ENCODE data around the gene SRSF6.

SRSF6 gene

DNA sequence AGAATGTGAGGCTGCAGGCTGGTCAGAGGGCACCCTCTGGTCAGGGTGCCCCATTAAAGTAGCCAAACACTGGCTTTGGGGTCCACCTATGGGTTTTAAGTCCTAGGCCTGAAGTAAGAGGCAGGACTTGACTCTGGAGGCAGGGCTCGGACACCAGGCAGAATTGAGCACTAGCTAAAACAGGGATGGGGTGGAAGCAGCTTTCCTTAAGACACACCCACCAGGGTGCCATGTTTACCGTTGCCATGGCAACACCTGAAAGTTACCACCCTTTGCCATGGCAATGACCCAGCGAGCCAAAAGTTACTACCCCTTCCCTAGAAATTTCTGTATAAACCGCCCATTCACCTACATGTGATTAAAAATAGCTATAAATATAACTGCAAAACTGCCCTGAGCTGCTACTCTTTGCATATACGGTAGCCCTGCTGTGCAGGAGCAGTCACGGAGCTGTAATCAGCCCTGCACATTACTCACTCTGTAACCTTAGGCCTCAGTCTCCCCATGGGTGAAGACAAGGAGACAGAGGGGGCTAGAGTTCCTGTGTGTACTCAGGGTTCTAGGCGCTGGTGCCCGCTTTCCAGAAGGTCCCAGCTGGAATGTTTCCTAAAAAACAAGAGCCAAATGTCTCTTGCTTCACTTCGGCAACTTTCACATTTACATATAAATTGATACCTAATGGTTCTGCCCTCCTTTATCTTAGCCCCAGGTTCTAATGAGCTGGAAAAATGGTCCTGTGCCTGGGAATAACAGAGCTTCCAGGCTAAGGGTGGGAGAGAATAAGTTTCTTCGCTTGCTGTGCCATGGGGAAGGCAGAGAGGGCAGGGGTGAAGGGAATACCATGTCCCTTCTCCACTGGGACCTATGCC is 27.2 kb upstream of the SRSF6 start:
- Histone ChIP-seq H3K4me3 (no peak overlapping the region), H3K36me3 (ENCODE audit: insufficient read depth, low read length) (no peaks in the 10 kb centered on the region), H3K27ac (no peak overlapping the region), H3K9ac (ENCODE audit: insufficient read length) (no peak overlapping the region), H3K9me3 (ENCODE audit: low read depth, low read length) (no peaks in the 10 kb centered on the region)
- no peak for DNase-seq (ENCODE audit: low read depth, low spot score)
- TF ChIP-seq EZH2 (IDR thresholded peaks at IDR 0.05): no peak
- TF ChIP-seq POLR2AphosphoS5 (IDR thresholded peaks at IDR 0.05; ENCODE audit: borderline replicate concordance, low read depth, low read length): no peak
- no peak for TF ChIP-seq FOXP2 (optimal IDR thresholded peaks at IDR 0.05; ENCODE audit: control extremely low read depth, extremely low read length, insufficient read depth)

DNA sequence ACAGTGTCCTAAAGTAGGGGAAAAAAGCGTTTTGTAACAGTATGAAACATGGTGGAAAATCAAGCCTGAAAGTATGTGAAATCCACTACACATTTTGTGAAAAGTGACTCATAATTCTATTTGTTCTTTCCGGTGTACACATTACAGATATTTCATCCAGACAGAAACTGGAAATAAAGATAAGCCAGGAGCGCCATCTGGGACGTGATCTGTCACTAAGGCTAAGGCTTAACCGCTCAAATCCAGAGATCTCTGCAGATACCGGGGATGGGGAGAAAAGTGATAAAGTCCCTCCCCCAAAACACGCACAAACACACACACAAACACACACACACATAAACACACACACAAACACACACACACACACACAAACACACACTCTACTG is 26.6 kb upstream of the SRSF6 start:
- H3K27ac ChIP-seq: no peak overlapping the region
- no peaks in the 10 kb centered on the region for H3K36me3 ChIP-seq (ENCODE audit: insufficient read depth, low read length)
- H3K9me3 ChIP-seq (ENCODE audit: low read depth, low read length): no peaks in the 10 kb centered on the region
- H3K9ac ChIP-seq (ENCODE audit: insufficient read length): no peak overlapping the region
- no peak overlapping the region for H3K4me3 ChIP-seq
- no peak for DNase-seq (ENCODE audit: low read depth, low spot score)
- TF ChIP-seq POLR2AphosphoS5 (IDR thresholded peaks at IDR 0.05; ENCODE audit: borderline replicate concordance, low read depth, low read length) (no peak), EZH2 (IDR thresholded peaks at IDR 0.05) (no peak), FOXP2 (optimal IDR thresholded peaks at IDR 0.05; ENCODE audit: control extremely low read depth, extremely low read length, insufficient read depth) (no peak)

DNA sequence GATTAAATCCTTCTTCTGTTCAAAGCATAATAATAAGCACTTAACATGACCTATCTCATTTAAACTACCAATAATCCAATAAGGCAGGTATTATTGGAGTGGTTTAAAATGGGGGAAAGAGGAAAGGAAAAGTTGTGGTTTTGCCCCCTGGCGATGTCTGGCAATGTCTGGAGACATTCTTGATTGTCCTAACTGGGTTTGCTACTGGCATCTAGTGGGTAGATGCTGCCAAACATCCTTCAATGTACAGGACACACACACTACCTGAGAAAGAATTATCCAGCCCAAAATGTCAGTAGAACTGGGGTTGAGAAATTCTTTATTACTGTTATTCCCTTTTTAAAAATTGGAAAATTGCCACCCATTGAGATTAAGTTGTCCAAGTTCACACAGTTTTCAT is 25.2 kb upstream of the SRSF6 start:
- Histone ChIP-seq H3K4me3 (no peak overlapping the region), H3K27ac (no peak overlapping the region), H3K9ac (ENCODE audit: insufficient read length) (no peak overlapping the region), H3K9me3 (ENCODE audit: low read depth, low read length) (no peaks in the 10 kb centered on the region), H3K36me3 (ENCODE audit: insufficient read depth, low read length) (no peaks in the 10 kb centered on the region)
- no peak for DNase-seq (ENCODE audit: low read depth, low spot score)
- TF ChIP-seq EZH2 (IDR thresholded peaks at IDR 0.05) (no peak), POLR2AphosphoS5 (IDR thresholded peaks at IDR 0.05; ENCODE audit: borderline replicate concordance, low read depth, low read length) (no peak), FOXP2 (optimal IDR thresholded peaks at IDR 0.05; ENCODE audit: control extremely low read depth, extremely low read length, insufficient read depth) (no peak)

DNA sequence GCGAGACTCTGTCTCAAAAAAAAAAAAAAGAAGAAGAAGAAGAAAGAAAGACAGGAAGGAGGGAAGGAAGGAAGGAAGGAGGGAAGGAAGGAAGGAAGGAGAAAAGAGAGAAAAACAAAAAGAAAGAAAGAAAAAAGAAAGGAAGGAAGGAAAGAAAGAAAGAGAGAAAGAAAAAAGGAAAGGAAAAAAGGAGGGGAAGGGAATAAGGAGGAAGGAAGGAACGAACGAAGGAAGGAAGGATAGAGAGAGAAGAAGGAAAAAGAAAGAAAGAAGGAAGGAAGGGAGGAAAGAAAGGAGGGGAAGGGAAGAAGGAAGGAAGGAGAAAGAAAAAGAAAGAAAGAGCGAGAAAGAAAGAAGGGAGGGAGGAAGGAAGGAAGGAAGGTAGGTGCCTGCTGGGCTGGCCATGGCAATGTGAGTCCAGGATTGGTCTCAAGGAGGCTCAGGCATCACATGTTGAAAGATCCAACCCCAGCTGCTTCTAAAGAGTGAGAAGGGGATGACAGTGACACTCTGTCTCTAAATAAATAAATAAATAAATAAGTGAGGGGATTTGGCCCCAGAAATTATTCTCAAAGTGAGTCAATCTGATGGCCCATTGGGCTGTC is 24.3 kb upstream of the SRSF6 start:
- no peaks in the 10 kb centered on the region for H3K36me3 ChIP-seq (ENCODE audit: insufficient read depth, low read length)
- H3K27ac ChIP-seq: no peak overlapping the region
- H3K9ac ChIP-seq (ENCODE audit: insufficient read length): no peak overlapping the region
- no peak for TF ChIP-seq FOXP2 (optimal IDR thresholded peaks at IDR 0.05; ENCODE audit: control extremely low read depth, extremely low read length, insufficient read depth)
- no peak for TF ChIP-seq POLR2AphosphoS5 (IDR thresholded peaks at IDR 0.05; ENCODE audit: borderline replicate concordance, low read depth, low read length)
- TF ChIP-seq EZH2 (IDR thresholded peaks at IDR 0.05): no peak
- no peak for DNase-seq (ENCODE audit: low read depth, low spot score)
- no peak overlapping the region for H3K4me3 ChIP-seq
- no peaks in the 10 kb centered on the region for H3K9me3 ChIP-seq (ENCODE audit: low read depth, low read length)

- Histone ChIP-seq H3K36me3 (ENCODE audit: insufficient read depth, low read length) (no peaks in the 10 kb centered on the region), H3K4me3 (no peak overlapping the region), H3K27ac (no peak overlapping the region), H3K9me3 (ENCODE audit: low read depth, low read length) (no peaks in the 10 kb centered on the region), H3K9ac (ENCODE audit: insufficient read length) (no peak overlapping the region)
- TF ChIP-seq EZH2 (IDR thresholded peaks at IDR 0.05): no peak
- no peak for TF ChIP-seq POLR2AphosphoS5 (IDR thresholded peaks at IDR 0.05; ENCODE audit: borderline replicate concordance, low read depth, low read length)
- no peak for TF ChIP-seq FOXP2 (optimal IDR thresholded peaks at IDR 0.05; ENCODE audit: control extremely low read depth, extremely low read length, insufficient read depth)
- DNase-seq (ENCODE audit: low read depth, low spot score): no peak
Observed at GRCh38 chr20:43434565-43434964, 23.1 kb upstream of the SRSF6 start.

DNA sequence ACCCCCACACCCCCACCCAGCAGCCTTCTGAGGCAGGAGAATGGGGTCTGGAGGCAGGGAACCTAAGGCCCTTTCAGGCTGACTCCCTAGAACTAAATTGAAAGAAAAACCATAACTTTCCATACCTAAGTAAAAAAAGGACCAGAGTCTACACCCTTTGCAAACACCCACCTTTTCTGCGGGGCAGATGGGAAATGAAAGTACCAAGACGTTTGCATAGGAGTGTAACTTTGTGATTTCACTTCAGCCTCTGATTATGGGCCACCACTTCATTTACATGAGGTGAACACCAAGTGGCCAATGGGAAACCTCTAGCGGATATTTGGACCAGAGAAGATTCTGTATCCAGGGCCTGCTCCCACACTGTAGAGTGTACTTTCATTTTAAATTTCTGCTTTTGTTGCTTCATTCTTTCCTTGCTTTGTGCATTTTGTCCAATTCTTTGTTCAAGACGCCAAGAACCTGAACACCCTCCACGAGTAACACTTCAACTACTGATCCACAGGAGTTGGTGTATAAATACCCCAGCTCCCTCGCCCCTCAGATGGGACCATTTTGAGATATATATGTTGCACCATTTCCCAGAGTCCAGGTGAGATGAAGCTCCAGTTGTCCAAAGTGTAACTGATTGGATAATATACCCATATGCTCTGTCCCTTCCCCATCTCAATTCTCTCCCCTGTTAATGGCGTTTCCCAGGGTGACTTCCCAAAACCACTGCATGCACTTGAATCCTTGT is 18.9 kb upstream of the SRSF6 start:
- Histone ChIP-seq H3K27ac (no peak overlapping the region), H3K9me3 (ENCODE audit: low read depth, low read length) (no peaks in the 10 kb centered on the region), H3K9ac (ENCODE audit: insufficient read length) (no peak overlapping the region), H3K36me3 (ENCODE audit: insufficient read depth, low read length) (no peaks in the 10 kb centered on the region), H3K4me3 (no peak overlapping the region)
- TF ChIP-seq POLR2AphosphoS5 (IDR thresholded peaks at IDR 0.05; ENCODE audit: borderline replicate concordance, low read depth, low read length) (no peak), FOXP2 (optimal IDR thresholded peaks at IDR 0.05; ENCODE audit: control extremely low read depth, extremely low read length, insufficient read depth) (no peak), EZH2 (IDR thresholded peaks at IDR 0.05) (no peak)
- no peak for DNase-seq (ENCODE audit: low read depth, low spot score)

DNA sequence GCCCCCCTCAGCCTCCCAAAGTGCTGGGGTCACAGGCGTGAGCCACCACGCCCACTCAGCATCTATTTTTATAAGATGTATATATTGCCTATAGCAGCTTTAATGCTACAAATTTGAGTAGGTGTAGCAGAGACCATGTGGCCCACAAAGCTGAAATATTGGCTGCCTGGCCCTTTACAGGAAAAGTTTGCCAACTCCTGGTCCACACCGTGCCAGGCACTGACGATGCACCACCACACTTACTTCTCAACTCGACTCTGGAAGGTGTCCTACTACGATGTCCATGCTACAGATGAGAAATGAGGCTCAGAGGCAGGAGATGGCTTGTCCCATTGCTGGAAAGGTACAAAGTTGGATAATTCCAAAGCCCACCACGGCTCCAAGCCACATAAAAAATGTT is 17.2 kb upstream of the SRSF6 start:
- no peak overlapping the region for H3K9ac ChIP-seq (ENCODE audit: insufficient read length)
- H3K27ac ChIP-seq: no peak overlapping the region
- no peak for DNase-seq (ENCODE audit: low read depth, low spot score)
- H3K4me3 ChIP-seq: no peak overlapping the region
- no peaks in the 10 kb centered on the region for H3K9me3 ChIP-seq (ENCODE audit: low read depth, low read length)
- no peaks in the 10 kb centered on the region for H3K36me3 ChIP-seq (ENCODE audit: insufficient read depth, low read length)
- no peak for TF ChIP-seq EZH2 (IDR thresholded peaks at IDR 0.05)
- TF ChIP-seq FOXP2 (optimal IDR thresholded peaks at IDR 0.05; ENCODE audit: control extremely low read depth, extremely low read length, insufficient read depth): no peak
- TF ChIP-seq POLR2AphosphoS5 (IDR thresholded peaks at IDR 0.05; ENCODE audit: borderline replicate concordance, low read depth, low read length): no peak

- H3K27ac ChIP-seq: no peak overlapping the region
- no peak for DNase-seq (ENCODE audit: low read depth, low spot score)
- no peak overlapping the region for H3K9ac ChIP-seq (ENCODE audit: insufficient read length)
- H3K9me3 ChIP-seq (ENCODE audit: low read depth, low read length): no peaks in the 10 kb centered on the region
- H3K4me3 ChIP-seq: no peak overlapping the region
- TF ChIP-seq FOXP2 (optimal IDR thresholded peaks at IDR 0.05; ENCODE audit: control extremely low read depth, extremely low read length, insufficient read depth): no peak
- TF ChIP-seq EZH2 (IDR thresholded peaks at IDR 0.05): no peak
- no peak for TF ChIP-seq POLR2AphosphoS5 (IDR thresholded peaks at IDR 0.05; ENCODE audit: borderline replicate concordance, low read depth, low read length)
- H3K36me3 ChIP-seq (ENCODE audit: insufficient read depth, low read length): no peaks in the 10 kb centered on the region
Observed at GRCh38 chr20:43442282-43442880, 15.3 kb upstream of the SRSF6 start.

All from SK-N-MC (cell line).